ENCODE results near the gene MLLT10. TPM values are rescaled to one million over a fixed set of nuclear protein-coding genes. Genes with fewer than 3 reads are reported as not detected.
A peak's percentile ranks its signal among the peaks of the same experiment; 100 is the strongest.

The MLLT10 gene
- total RNA-seq, 6 experiments from 2014 or later = 15.8 to 49.4 (median 20.1) TPM

DNA sequence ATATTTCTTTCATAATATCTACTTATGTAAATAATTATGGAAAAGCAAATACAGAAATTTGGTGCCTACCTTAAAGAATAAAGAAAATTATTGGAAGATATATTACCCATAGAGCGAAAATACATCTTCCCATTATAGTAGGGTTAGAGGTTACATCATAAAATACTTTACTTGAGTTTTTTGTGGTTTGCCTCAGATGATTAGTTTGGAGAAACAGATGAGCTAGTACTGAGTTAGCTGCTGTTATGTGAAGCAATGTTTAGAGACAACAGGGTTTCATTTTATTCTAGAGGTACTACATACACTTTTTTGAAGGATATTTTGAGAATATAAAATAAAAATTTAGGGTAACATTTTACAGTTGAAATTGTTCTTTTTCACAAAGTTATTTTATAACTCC lies 2.9 kb upstream of the MLLT10 start:
- TF ChIP-seq POLR2A (IDR thresholded peaks at IDR 0.05) = no peak
- TF ChIP-seq, protein P1, sequence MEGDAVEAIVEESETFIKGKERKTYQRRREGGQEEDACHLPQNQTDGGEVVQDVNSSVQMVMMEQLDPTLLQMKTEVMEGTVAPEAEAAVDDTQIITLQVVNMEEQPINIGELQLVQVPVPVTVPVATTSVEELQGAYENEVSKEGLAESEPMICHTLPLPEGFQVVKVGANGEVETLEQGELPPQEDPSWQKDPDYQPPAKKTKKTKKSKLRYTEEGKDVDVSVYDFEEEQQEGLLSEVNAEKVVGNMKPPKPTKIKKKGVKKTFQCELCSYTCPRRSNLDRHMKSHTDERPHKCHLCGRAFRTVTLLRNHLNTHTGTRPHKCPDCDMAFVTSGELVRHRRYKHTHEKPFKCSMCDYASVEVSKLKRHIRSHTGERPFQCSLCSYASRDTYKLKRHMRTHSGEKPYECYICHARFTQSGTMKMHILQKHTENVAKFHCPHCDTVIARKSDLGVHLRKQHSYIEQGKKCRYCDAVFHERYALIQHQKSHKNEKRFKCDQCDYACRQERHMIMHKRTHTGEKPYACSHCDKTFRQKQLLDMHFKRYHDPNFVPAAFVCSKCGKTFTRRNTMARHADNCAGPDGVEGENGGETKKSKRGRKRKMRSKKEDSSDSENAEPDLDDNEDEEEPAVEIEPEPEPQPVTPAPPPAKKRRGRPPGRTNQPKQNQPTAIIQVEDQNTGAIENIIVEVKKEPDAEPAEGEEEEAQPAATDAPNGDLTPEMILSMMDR (IDR thresholded peaks at IDR 0.05) = no peak
- Histone ChIP-seq H3K36me3 (no peaks in the 10 kb centered on the region), H3K27me3 (no peaks in the 10 kb centered on the region), H3K27ac (no peak overlapping the region), H3K4me3 (no peak overlapping the region), H3K9me3 (no peaks in the 10 kb centered on the region), H3K4me1 (peaks cover 0 to 12% (median 3%) of the 10 kb centered on the region in 4 donors)
- intact Hi-C loops (cut with DNase I) = no loop called here
- DNase-seq (no peak), ATAC-seq (no peak)
- WGBS (ENCODE audit: insufficient coverage, low coverage, low lambda C conversion rate, missing lambda C conversion rate) = 78% methylated on average over 1 of the region's 1 CpG

DNA sequence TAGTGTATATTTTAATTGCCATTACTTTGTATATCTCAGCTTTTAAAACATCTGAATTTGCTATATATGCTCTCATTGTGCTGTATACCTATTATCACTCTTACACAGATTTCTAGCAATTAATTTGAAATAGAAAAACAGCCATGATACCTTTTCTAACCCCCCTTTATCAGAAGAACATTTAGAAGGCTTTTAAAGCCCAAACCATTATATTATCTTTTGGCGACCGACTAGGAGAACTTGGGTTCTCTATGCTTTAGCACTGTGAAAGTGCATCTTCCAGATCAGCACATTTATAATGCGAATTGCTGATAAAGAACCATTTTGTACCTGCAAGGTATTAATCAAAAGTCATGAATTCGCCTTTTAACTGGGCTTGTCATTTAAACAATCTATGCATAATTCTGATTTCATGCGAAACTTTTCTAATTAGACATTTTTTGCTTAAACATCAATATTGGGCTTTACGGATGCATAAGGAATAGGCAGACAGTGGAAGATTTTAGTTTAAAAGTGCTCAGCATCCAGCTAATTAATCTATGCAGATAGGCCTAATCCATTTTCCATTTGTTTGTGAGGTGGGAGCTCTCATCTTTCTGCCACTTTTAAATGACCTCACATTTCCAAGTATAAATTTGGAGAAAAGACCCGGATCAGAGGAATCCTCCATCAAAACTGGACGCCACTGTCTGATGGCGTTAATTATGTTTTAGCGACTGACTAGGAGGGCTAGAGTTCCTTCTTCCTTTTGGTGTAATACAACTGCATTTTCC lies 1.2 kb upstream of the MLLT10 start:
- H3K4me3 ChIP-seq = peak overlapping the region; percentile 43 to 71 (median 68)
- DNase-seq (no peak), ATAC-seq (no peak)
- TF ChIP-seq, protein P1 (IDR thresholded peaks at IDR 0.05) = no peak
- TF ChIP-seq POLR2A (IDR thresholded peaks at IDR 0.05) = no peak
- peaks cover 0 to 16% (median 4%) of the 10 kb centered on the region in 4 donors for H3K36me3 ChIP-seq
- H3K27ac ChIP-seq = peak overlapping the region; percentile 66 to 91 (median 78)
- no peaks in the 10 kb centered on the region for H3K9me3 ChIP-seq
- intact Hi-C loops (cut with DNase I) = no loop called here
- no peaks in the 10 kb centered on the region for H3K27me3 ChIP-seq
- peaks cover 0 to 12% (median 3%) of the 10 kb centered on the region in 4 donors for H3K4me1 ChIP-seq
- WGBS (ENCODE audit: insufficient coverage, low coverage, low lambda C conversion rate, missing lambda C conversion rate) = 10% methylated on average over 10 of the region's 10 CpGs

DNA sequence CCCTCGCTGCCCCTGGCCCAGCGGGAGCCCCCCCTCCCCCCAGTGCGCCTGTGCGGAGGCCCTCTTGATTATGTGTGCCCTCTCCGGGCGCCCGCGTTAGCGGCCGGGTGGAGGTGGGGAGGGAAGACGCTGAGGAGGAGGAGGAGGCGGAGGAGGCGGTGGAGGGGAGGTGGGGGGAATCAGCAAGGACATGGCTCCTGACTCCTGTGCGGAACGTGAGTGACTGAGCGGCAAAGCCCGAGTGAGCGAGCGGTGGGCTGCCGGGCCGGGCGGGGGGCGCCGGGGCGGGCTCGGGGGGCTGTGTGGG lies 201 bp downstream of the MLLT10 start:
- TF ChIP-seq POLR2A (IDR thresholded peaks at IDR 0.05) = no peak
- TF ChIP-seq, protein P1 (IDR thresholded peaks at IDR 0.05) = no peak
- intact Hi-C loops (cut with DNase I) = no loop called here
- no peak for DNase-seq
- Histone ChIP-seq H3K36me3 (peaks cover 0 to 30% (median 9%) of the 10 kb centered on the region in 4 donors), H3K4me1 (peaks cover 0 to 12% (median 3%) of the 10 kb centered on the region in 4 donors), H3K27ac (peak overlapping the region; percentile 66 to 91 (median 70)), H3K9me3 (no peaks in the 10 kb centered on the region), H3K4me3 (peak overlapping the region; percentile 67 to 71 (median 68)), H3K27me3 (no peaks in the 10 kb centered on the region)
- WGBS (ENCODE audit: insufficient coverage, low coverage, low lambda C conversion rate, missing lambda C conversion rate) = 0% methylated on average over 3 of the region's 26 CpGs
- no peak for ATAC-seq

DNA sequence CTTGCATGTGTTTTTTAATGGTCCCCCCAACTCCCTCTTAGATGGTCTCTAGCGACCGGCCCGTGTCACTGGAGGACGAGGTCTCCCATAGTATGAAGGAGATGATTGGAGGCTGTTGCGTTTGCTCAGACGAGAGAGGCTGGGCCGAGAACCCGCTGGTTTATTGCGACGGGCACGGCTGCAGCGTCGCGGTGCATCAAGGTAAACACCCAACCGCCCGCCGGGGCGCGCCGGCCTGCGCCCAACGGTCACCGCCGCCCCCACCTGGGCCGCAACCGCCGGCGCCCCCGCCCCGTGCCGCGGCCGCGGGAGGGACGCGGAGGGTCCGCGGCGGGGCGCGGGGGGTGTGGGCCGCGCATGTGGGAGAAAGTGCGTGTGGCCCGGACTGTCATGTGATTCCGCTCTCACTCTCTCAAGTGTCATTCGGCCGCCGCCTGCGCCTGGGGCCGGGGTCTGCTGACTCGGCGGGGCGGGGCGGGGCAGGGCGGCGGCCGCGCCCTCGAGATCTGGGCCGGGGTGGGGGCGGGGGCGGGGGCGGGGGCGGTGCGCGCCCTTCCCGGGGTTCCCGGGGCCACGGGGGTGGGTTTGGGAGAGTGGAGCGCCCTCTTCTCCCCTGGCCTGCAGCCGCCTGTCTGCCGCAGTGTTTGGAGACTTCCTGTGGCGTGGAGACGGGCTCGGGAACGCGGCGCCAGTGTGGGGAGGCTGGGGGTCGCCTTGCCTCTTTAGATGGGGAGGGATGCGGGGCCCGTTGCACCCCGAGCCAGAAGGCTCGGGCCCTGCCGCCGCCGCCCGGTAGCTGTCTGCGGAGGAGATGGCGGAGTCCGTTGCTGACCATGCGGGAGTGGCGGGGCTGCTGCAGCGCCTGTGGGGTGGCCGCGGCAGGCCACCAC lies 817 bp downstream of the MLLT10 start:
- Histone ChIP-seq H3K9me3 (no peaks in the 10 kb centered on the region), H3K4me3 (peak overlapping the region; percentile 67 to 71 (median 68)), H3K27me3 (no peaks in the 10 kb centered on the region), H3K27ac (peak overlapping the region; percentile 66 to 91 (median 70)), H3K36me3 (peaks cover 0 to 36% (median 13%) of the 10 kb centered on the region in 4 donors), H3K4me1 (peaks cover 0 to 12% (median 3%) of the 10 kb centered on the region in 4 donors)
- ATAC-seq (peak; percentile 20 to 38 (median 30)), DNase-seq (peak; percentile 69 to 76 (median 72))
- TF ChIP-seq POLR2A (IDR thresholded peaks at IDR 0.05) = no peak
- TF ChIP-seq, protein P1 (IDR thresholded peaks at IDR 0.05) = peak in 1 of 4 donors; percentile 10
- intact Hi-C loops (cut with DNase I) = no loop called here
- 20% methylated on average over 1 of the region's 96 CpGs for WGBS (ENCODE audit: insufficient coverage, low coverage, low lambda C conversion rate, missing lambda C conversion rate)

Data from right lobe of liver (tissue), 6 donors.